Hepatocyte (in vitro differentiated cells): ENCODE measurements around the gene PRTG. TPM values are rescaled to one million over a fixed set of nuclear protein-coding genes. Genes with fewer than 3 reads are reported as not detected.

Source experiments
- DNase-seq: peaks from one replicate; pipeline ENCODE4 v3.0.0-alpha.2; 2016; ENCODE audit warnings: low spot score
- H2AFZ ChIP-seq: fragments of 200-600 bp; sonication (generic); 2 replicates; pipeline ENCODE4 v1.6.0; 2016; ENCODE audit warnings: antibody characterized with exemption, mild to moderate bottlenecking
- H3K27ac ChIP-seq: fragments of 200-600 bp; sonication (generic); 2 replicates; pipeline ENCODE4 v1.5.1; 2016; ENCODE audit warnings: mild to moderate bottlenecking
- H3K27me3 ChIP-seq: fragments of 200-600 bp; sonication (generic); 2 replicates; pipeline ENCODE4 v1.6.1; 2016
- H3K36me3 ChIP-seq: fragments of 200-600 bp; sonication (generic); replicated peaks from 2 replicates; pipeline ENCODE4 v1.5.1; 2016; ENCODE audit warnings: low read depth; ENCODE audit not compliant: insufficient read depth
- H3K4me1 ChIP-seq: fragments of 200-600 bp; sonication (generic); 2 replicates; pipeline ENCODE4 v1.5.1; 2016; ENCODE audit warnings: mild to moderate bottlenecking, moderate library complexity; ENCODE audit not compliant: insufficient read depth
- H3K4me2 ChIP-seq: fragments of 200-600 bp; sonication (generic); 2 replicates; pipeline ENCODE4 v1.6.0; 2016
- H3K4me3 ChIP-seq: fragments of 200-600 bp; sonication (generic); 2 replicates; pipeline ENCODE4 v1.5.1; 2016; ENCODE audit warnings: mild to moderate bottlenecking
- H3K79me2 ChIP-seq: fragments of 200-600 bp; sonication (generic); 2 replicates; pipeline ENCODE4 v1.6.0; 2017; ENCODE audit warnings: mild to moderate bottlenecking
- H3K9me2 ChIP-seq: fragments of 200-600 bp; sonication (generic); replicated peaks from 2 replicates; pipeline ENCODE4 v1.6.0; 2017; ENCODE audit warnings: mild to moderate bottlenecking; ENCODE audit not compliant: insufficient read depth
- H3K9me3 ChIP-seq: fragments of 200-600 bp; sonication (generic); 2 replicates; pipeline ENCODE4 v1.5.1; 2016; ENCODE audit warnings: low read depth, mild to moderate bottlenecking
- H4K20me1 ChIP-seq: fragments of 200-600 bp; sonication (generic); 2 replicates; pipeline ENCODE4 v1.6.0; 2016; ENCODE audit warnings: mild to moderate bottlenecking; ENCODE audit not compliant: insufficient read depth, poor library complexity, severe bottlenecking
- EZH2 ChIP-seq: fragments of 200-600 bp; sonication (generic); IDR thresholded peaks from 2 replicates; pipeline ENCODE4 v1.6.1; 2016; ENCODE audit warnings: antibody characterized with exemption, mild to moderate bottlenecking, borderline replicate concordance
- EZH2phosphoT487 ChIP-seq: fragments of 200-600 bp; sonication (generic); IDR thresholded peaks from one replicate; pipeline ENCODE4 v1.6.1; 2018; ENCODE audit warnings: antibody characterized with exemption, mild to moderate bottlenecking, low read depth, moderate library complexity; ENCODE audit not compliant: unreplicated experiment, severe bottlenecking
- WGBS: methylation state at CpG from one replicate; pipeline ENCODE4 v1.1.6; 2016; ENCODE audit warnings: low lambda C conversion rate; ENCODE audit errors: missing lambda C conversion rate; 5-methylcytosine and 5-hydroxymethylcytosine counted together
- polyA plus RNA-seq: library from polyadenylated mRNA; unstranded; fragments of >200 nt; fragmentation: Nextera tagmentation; extraction: Ambion mirVana; gene quantifications from 2 replicates; pipeline ENCODE4 v1.2.1, GENCODE V29; 2016
- total RNA-seq: library from RNA; depleted of rRNA; stranded (reverse); fragments of >200 nt; gene quantifications from 2 replicates; pipeline ENCODE4 v1.2.3, GENCODE V29; 2014
- TF ChIP-seq, protein P1 (sequence below): fragments of 200-600 bp; sonication (generic); IDR thresholded peaks from 2 replicates; pipeline ENCODE4 v1.5.1; 2016; ENCODE audit warnings: antibody characterized with exemption, mild to moderate bottlenecking; ENCODE audit not compliant: poor library complexity

The PRTG gene
- total and polyA plus RNA-seq, 2 experiments from 2014 or later, result 6.6 to 19.0 TPM

DNA sequence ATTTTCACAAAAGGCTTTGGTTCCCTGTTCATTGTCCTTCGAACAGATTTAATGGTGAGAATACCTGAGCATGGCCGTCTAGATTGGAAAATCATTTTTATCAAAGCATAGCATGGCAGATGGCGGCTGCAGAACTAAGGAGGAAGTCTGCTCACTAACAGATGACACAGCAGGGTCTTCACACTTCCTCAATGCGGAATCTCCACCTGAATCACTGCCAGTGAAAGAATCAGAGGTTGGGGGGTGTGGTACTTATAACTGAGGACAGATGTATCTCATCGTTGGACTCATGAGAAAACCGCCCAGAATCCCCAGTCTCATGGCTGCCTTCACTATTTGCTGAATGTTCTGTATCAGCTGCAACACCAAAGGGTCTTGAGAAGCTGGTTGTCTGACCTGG lies 123.2 kb downstream of the PRTG start:
- 92% methylated on average over 6 of the region's 6 CpGs for WGBS
- no peak overlapping the region for H2AFZ ChIP-seq
- H3K9me2 ChIP-seq, result no peaks in the 10 kb centered on the region
- no peak for DNase-seq
- TF ChIP-seq EZH2phosphoT487 (no peak), EZH2 (no peak)
- TF ChIP-seq, protein P1, sequence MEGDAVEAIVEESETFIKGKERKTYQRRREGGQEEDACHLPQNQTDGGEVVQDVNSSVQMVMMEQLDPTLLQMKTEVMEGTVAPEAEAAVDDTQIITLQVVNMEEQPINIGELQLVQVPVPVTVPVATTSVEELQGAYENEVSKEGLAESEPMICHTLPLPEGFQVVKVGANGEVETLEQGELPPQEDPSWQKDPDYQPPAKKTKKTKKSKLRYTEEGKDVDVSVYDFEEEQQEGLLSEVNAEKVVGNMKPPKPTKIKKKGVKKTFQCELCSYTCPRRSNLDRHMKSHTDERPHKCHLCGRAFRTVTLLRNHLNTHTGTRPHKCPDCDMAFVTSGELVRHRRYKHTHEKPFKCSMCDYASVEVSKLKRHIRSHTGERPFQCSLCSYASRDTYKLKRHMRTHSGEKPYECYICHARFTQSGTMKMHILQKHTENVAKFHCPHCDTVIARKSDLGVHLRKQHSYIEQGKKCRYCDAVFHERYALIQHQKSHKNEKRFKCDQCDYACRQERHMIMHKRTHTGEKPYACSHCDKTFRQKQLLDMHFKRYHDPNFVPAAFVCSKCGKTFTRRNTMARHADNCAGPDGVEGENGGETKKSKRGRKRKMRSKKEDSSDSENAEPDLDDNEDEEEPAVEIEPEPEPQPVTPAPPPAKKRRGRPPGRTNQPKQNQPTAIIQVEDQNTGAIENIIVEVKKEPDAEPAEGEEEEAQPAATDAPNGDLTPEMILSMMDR, result no peak
- no peaks in the 10 kb centered on the region for H3K9me3 ChIP-seq
- H3K79me2 ChIP-seq, result no peaks in the 10 kb centered on the region
- no peaks in the 10 kb centered on the region for H4K20me1 ChIP-seq
- H3K4me1 ChIP-seq, result no peaks in the 10 kb centered on the region
- no peak overlapping the region for H3K27ac ChIP-seq
- H3K36me3 ChIP-seq, result no peaks in the 10 kb centered on the region
- no peak overlapping the region for H3K4me3 ChIP-seq
- H3K4me2 ChIP-seq, result no peak overlapping the region
- no peaks in the 10 kb centered on the region for H3K27me3 ChIP-seq

DNA sequence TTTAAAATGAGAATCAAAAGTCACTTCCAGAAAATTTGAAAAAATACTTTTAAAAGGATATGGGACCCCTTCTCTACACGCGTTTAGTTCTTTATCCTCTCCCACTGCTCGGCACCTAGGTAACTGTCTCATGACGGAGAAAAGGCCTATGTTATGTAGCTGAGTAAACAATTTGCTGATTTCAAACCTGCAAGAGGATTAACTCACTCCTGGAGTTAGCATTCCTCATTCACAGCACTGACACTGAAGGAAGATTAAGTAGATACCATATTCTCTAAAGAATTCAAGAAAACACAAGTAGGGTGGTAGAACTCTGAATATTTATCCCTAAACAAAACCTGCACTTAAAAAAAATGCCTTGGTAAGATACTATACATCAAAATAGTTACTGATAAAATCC lies 124.6 kb downstream of the PRTG start:
- Histone ChIP-seq H3K4me3 (no peak overlapping the region), H3K4me1 (no peaks in the 10 kb centered on the region), H3K79me2 (no peaks in the 10 kb centered on the region), H3K27ac (no peak overlapping the region), H3K9me3 (no peaks in the 10 kb centered on the region), H3K9me2 (no peaks in the 10 kb centered on the region), H3K27me3 (no peaks in the 10 kb centered on the region), H3K4me2 (no peak overlapping the region), H4K20me1 (no peaks in the 10 kb centered on the region), H2AFZ (no peak overlapping the region), H3K36me3 (no peaks in the 10 kb centered on the region)
- no peak for DNase-seq
- TF ChIP-seq EZH2phosphoT487, result no peak
- no peak for TF ChIP-seq EZH2
- 55% methylated on average over 4 of the region's 4 CpGs for WGBS

DNA sequence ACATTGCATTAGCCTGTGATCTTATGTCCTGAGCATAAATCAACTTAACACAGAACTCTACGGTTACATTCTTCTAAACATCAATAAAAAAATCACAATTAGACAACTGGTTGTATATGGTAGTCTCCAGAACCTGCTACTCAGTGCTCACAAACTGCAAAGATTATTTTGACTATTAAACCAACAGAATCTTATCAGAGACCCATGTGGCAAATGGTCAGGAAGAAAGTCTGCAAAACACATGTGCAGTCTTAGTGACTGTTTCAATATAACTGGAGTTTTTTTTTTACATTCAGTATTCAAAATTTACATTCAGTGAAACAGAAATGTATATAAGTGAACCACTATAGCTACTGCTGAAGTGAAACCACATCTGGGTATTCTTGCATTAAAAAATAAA lies 127.5 kb downstream of the PRTG start:
- Histone ChIP-seq H3K27ac (no peak overlapping the region), H3K4me2 (no peak overlapping the region), H3K4me1 (no peaks in the 10 kb centered on the region), H3K9me3 (no peaks in the 10 kb centered on the region), H3K9me2 (no peaks in the 10 kb centered on the region), H3K79me2 (no peaks in the 10 kb centered on the region), H4K20me1 (no peaks in the 10 kb centered on the region), H3K27me3 (no peaks in the 10 kb centered on the region), H3K36me3 (no peaks in the 10 kb centered on the region), H3K4me3 (no peak overlapping the region), H2AFZ (no peak overlapping the region)
- TF ChIP-seq, protein P1, result no peak
- TF ChIP-seq EZH2phosphoT487 (no peak), EZH2 (no peak)
- DNase-seq, result no peak
- WGBS, result 65% methylated on average over 1 of the region's 1 CpG

DNA sequence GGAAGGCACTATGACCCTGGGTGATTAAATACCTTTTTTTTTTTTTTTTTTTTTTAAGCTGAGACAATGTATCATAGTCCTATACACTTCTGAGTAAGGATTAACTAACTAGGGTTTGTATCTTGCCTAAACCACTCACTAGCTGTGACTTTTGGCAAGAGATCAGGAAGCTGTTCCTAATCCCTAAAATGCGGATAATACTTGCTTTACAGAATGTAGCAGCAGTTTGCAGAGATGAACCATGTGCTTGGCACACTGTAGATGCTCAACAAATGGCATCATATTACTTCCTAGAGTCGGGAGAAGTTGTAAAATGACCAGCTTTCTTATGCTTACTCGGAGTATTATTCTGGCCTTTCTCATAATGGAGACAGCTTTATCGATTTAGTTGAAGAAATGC lies 129.2 kb downstream of the PRTG start:
- Histone ChIP-seq H3K4me2 (no peak overlapping the region), H3K4me3 (no peak overlapping the region), H3K27ac (no peak overlapping the region), H3K9me2 (no peaks in the 10 kb centered on the region), H3K27me3 (no peaks in the 10 kb centered on the region), H3K36me3 (no peaks in the 10 kb centered on the region), H3K79me2 (no peaks in the 10 kb centered on the region), H3K4me1 (no peaks in the 10 kb centered on the region), H2AFZ (no peak overlapping the region), H3K9me3 (no peaks in the 10 kb centered on the region), H4K20me1 (no peaks in the 10 kb centered on the region)
- TF ChIP-seq EZH2 (no peak), EZH2phosphoT487 (no peak)
- TF ChIP-seq, protein P1, result no peak
- 76% methylated on average over 4 of the region's 4 CpGs for WGBS
- no peak for DNase-seq
